GM13977 (cell line): Measurements from ENCODE around the gene ERGIC3.
"Not testable (repeated sequence)": the region's sequence is repeated elsewhere in the genome, so short reads cannot be mapped to it uniquely, and the experiment has no call there.

ENCODE experiments used
- DNase-seq: peaks from one replicate; pipeline ENCODE4 v3.0.0; 2012; ENCODE audit warnings: low spot score
- CTCF ChIP-seq: IDR thresholded peaks from 2 replicates; pipeline ENCODE4 v1.5.1; 2012; ENCODE audit warnings: mild to moderate bottlenecking, control low read depth; ENCODE audit not compliant: insufficient read depth; ENCODE audit errors: extremely low read depth, missing control alignments
- in situ Hi-C: fragments of 300-500 bp; cut with MboI; formaldehyde crosslinking; loops from one replicate; pipeline ENCODE4 v1.12.0; 2022; ENCODE audit warnings: low sequenced_read_pairs, low pct_unique_long_range_greater_than_20kb, mixed read lengths, inconsistent platforms; ENCODE audit not compliant: unreplicated experiment

ERGIC3 gene

DNA sequence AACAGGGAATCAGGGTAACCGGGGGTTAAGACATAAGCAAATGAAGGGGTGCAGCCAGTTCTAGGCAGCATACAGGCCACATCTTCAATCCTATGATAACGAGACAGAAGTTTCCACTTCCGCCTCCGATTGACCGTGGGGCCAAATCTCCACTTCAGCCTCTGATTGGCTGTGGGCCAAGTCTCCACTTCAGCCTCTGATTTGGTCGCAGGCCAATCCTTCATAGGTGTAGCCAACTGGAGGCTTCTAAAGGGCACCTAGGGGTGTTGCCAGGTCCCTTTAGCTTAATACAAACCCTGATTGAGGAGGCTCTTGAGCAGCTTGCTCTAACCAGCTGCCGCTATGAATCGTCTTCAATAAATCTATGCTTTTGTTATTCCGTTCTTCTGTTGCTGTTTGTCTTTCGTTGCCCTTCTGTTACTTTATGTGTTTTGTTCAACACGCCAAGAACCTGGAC lies 2.1 kb upstream of the ERGIC3 start:
- in situ Hi-C loops: no loop called here
- no peak for TF ChIP-seq CTCF
- DNase-seq: no peak

- no peak for TF ChIP-seq CTCF
- in situ Hi-C loops: no loop called here
- DNase-seq: no peak
Observed at GRCh38 chr20:35541118-35541782, 628 bp upstream of the ERGIC3 start.

GRCh38 chr20:35542990-35543389 lies 1.1 kb downstream of the ERGIC3 start:
- in situ Hi-C loops: no loop called here
- no peak for DNase-seq
- no peak for TF ChIP-seq CTCF

DNA sequence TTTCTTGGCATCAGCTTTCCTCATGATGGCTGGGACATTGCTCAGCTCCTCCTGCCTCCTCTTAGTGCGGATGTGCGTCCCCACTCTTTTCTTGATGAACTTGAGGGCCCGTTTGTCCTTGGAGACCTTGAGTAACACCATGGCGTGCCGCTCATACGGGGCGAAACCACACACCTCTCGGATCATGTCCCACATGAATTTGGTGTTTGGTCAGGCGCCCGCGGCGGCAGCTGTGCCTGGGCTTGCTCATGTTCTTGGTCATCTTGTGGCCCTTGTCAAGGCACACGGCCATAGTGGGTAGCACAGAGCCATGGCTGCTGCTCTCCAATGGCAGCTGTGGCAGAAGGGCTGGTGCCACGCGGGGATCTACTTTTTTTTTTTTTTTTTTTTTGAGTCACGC lies 2.6 kb downstream of the ERGIC3 start:
- DNase-seq: no peak
- in situ Hi-C loops: no loop called here
- TF ChIP-seq CTCF: no peak

DNA sequence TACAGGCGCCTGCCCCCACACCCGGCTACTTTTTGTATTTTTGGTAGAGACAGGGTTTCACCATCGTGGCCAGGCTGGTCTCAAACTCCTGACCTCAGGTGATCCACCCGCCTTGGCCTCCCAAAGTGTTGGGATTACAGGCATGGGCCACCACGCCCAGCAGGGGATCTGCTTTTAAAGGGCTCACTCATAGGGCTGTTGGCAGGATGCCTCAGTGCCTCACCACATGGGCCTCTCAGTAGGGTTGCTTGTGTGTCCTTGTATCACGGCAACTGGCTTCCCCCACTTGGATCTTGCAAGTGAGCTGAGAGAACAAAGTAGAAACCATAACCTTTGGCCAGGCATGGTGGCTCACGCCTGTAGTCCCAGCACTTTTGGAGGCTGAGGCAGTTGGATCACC lies 3.1 kb downstream of the ERGIC3 start:
- DNase-seq, in situ Hi-C loops: not testable (repeated sequence)

DNA sequence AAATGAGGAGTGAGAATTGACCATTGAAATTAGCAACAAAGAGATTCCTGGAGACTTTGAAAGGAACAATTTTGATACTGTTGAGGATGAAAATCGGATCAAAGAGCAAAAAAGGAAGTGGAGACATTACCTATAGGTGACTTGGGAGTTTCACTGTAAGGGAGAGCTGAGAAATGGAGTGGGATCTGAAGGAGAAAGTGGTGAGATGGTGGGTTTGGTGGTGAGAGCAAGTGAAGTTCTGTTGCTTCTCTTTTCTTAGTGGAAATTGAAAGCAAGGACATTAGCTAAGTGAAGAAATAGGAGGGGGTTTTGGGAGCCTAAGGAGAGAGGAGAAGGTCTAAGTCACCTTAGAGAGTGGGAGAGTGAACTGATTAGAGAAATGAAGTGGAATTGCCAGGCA lies 4.2 kb downstream of the ERGIC3 start:
- in situ Hi-C loops: no loop called here
- no peak for DNase-seq
- no peak for TF ChIP-seq CTCF

- TF ChIP-seq CTCF: no peak
- in situ Hi-C loops: no loop called here
- DNase-seq: no peak
Observed at GRCh38 chr20:35547329-35547728, 5.5 kb downstream of the ERGIC3 start.
